Measurements from ENCODE around the gene HIVEP3.

Gene HIVEP3

DNA sequence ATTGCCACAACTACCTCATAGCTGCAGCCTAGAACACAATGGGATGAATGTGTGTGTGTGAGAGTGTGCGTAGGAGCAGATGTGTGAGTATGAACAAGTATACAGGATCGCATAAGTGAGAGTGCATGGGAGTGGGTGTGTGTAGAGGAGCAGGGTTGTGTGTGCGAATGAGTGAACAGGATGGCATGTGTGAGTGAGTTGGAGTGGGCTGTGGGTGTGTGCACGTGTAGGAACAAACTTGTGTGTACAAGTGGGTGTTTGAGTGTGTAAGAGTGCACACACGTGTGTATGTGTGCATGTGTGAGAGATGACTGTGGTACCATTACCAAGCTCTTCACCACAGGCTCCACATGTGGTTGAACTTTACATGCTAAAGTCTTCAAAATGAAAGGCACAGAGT lies 258.8 kb downstream of the HIVEP3 start:
- in situ Hi-C loops (cut with MboI; ENCODE audit: low sequenced_read_pairs), result no loop called here

DNA sequence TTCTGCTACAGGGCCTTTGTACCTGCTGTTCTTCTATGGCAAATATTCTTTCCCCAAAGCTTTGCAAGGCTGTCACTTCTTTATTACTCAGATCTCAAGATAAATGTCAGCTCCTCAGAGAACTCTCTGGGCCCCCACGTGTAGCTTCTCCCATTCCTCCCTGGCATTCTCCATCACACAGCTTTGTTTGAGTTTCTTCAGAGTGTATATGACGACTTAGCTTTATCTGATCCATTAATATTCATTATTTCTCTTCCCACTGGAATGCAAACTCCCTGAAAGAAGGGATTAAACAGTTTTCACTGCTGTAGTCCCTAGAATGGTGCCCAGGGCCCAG lies 259.6 kb downstream of the HIVEP3 start:
- in situ Hi-C loops (cut with MboI; ENCODE audit: low sequenced_read_pairs), result no loop called here

DNA sequence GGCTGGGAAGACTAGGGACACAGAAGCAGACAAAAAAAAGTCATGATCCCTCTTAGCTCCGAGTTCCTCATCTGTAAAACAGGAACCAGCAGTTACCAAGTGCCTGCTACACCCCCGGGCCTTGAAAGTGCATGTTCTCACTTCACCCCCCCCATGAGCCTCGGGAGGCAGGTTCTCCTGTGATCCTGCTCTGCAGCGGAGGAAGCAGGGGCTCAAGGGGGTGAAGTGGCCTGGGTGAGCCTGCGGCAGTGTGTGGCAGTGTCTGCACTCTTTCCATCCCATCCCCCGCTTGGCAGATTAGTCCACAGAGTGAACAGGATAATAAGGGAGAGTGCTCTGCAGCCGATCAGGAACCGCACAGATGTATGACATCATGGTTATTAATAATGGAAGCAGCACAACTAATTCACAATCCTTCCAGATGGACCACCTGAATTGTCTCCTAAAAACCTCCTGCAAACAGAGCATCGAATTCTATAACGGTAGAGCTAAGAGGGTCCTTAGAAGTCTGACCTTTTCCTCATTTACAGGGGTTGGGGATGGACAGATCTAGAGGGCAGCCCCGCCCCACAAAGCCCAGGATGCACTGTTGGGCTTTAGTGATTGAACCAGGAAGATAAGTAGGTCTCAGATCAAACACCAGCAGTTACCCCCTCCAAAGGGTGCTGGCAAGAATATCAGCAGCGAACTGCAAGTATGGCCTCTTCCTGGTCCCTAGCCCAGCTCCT lies 260.1 kb downstream of the HIVEP3 start:
- in situ Hi-C loops (cut with MboI; ENCODE audit: low sequenced_read_pairs), result no loop called here

- in situ Hi-C loops (cut with MboI; ENCODE audit: low sequenced_read_pairs), result no loop called here
Measured at GRCh38 chr1:41657679-41658295, 260.9 kb downstream of the HIVEP3 start.

DNA sequence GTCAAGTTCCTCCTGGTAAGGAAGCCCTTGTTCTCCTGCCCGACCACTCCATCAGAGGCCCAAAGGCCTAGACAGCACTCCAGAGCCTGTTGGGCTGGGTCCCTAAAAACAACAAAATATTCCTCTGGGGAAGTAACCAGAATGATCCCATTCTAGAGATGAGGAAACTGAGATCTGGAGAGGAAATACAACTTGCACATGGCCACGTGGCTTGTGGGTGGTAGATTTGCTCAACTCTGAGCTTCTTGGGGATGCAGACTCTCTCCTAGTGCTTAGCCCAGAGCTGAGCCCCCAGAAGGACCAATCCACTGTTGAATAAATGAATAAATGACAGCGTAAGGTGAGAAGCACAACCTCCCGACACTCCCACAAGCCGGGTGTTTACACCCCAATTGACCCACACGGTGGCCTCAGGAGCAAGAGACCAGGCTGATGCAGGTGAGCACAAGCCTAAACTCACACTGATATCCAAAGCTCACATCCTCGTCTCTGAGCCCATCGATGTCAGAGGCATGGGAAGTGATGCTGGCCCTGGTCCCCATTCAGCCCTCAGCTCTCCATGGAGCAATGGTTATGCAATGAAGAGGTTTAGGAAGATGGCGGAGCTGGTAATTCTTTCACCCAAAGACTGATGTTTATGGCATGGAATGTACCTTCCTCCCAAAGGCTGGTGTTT lies 261.8 kb downstream of the HIVEP3 start:
- in situ Hi-C loops (cut with MboI; ENCODE audit: low sequenced_read_pairs), result no loop called here

DNA sequence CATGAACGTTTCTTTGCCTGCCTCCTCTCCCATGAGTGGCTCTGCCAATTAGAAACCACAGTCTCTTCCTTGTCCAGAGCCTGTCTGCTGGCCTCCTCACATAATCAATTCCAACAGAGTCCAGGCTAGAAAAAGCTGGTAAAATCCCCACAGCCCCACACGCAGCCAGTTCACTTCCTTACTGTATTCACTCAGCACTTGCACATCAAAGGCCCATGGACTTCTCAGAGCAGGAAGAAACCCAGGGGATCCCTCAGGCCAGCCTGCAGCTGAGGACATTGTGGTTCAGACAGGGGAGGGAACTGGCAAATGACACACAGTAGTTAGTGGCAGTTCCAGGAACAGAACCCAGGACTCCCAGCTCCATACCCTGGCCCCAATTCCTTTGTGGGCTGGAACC lies 262.7 kb downstream of the HIVEP3 start:
- in situ Hi-C loops (cut with MboI; ENCODE audit: low sequenced_read_pairs), result no loop called here

DNA sequence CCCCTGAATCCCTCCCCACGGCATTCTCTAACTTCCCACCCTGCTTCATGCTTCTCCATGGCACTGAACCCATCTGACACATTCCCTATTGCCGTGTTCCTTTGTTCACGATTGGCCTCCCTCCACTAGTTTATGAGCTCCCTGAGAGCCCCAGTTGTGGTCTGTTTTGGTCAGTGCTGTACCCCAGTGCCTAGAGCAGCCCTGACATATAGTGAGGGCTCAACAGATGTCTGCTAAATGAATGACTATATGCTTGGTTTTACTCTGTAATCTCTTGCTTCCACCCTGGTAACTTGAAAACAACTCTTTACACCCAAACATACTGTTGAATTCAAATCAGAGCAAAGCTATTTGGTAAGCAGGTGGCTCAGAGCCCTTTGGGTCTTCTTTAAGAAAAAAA lies 263.1 kb downstream of the HIVEP3 start:
- in situ Hi-C loops (cut with MboI; ENCODE audit: low sequenced_read_pairs), result no loop called here

GRCh38 chr1:41653574-41653973 lies 265.1 kb downstream of the HIVEP3 start:
- in situ Hi-C loops (cut with MboI; ENCODE audit: low sequenced_read_pairs), result no loop called here

GRCh38 chr1:41652384-41653265 lies 266.1 kb downstream of the HIVEP3 start:
- in situ Hi-C loops (cut with MboI; ENCODE audit: low sequenced_read_pairs), result no loop called here

- in situ Hi-C loops (cut with MboI; ENCODE audit: low sequenced_read_pairs), result no loop called here
Measured at GRCh38 chr1:41650028-41650880, 268.5 kb downstream of the HIVEP3 start.

- in situ Hi-C loops (cut with MboI; ENCODE audit: low sequenced_read_pairs), result no loop called here
Measured at GRCh38 chr1:41649396-41650027, 269.2 kb downstream of the HIVEP3 start.

DNA sequence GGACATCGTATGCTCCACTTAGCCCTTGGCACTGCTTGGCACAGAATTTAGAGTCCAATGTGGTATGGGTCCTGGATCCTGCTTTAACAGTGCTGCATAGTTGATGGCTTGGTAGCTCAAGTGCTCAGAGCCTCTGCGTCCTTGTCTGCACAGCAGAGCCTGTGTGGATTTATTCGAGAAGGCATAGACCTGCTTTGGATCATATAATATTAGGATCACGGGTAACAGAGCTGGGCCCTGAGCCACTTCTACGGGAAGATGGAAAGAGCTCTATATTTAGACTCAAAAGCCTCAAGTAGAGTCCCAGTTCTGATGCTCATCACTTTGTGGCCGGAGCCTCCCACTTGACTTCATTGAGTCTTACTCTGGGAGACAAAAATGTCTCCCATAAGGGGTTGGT lies 269.9 kb downstream of the HIVEP3 start:
- in situ Hi-C loops (cut with MboI; ENCODE audit: low sequenced_read_pairs), result no loop called here

DNA sequence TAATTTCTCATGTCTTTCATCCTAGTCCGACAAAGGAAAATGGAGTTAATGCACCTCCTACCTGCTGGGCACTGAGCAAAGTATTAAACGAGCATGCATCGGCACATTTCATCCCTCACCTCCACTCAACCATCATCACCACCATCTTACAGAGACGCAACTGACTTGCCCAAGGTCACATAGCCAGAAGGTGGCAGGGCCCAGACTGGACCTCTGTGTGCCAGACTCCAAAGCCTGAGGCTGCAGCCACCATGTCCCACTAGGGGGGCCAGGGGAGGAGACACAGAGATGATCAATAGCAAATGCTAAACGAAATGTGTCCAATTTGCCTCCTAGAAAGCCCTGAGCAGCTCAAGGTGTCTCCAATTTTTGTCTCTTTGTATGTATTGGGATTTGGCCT lies 270.5 kb downstream of the HIVEP3 start:
- in situ Hi-C loops (cut with MboI; ENCODE audit: low sequenced_read_pairs), result no loop called here

GRCh38 chr1:41647221-41648135 lies 271.2 kb downstream of the HIVEP3 start:
- in situ Hi-C loops (cut with MboI; ENCODE audit: low sequenced_read_pairs), result no loop called here

DNA sequence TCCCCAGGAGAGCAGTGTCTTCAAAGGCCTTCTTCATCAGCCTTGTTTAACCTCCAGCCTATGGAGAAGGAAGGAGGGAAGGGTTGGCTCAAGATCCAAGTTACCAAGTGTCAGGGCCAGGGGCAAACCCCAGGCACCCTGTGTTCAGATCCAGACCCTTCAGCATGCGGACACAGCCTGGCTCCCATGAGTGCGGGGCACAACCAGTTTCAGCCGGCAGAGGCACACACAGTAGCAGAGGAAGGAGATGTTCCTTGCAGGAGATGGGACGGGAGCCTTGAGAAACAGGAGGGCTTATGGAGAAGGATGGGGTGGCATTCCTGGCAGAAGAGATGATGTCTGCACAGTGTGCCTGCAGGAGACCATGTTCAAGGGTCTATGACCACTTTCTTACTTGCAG lies 272.5 kb downstream of the HIVEP3 start:
- in situ Hi-C loops (cut with MboI; ENCODE audit: low sequenced_read_pairs), result no loop called here

GRCh38 chr1:41645062-41645461 lies 273.7 kb downstream of the HIVEP3 start:
- in situ Hi-C loops (cut with MboI; ENCODE audit: low sequenced_read_pairs), result no loop called here

GRCh38 chr1:41642922-41643821 lies 275.6 kb downstream of the HIVEP3 start:
- in situ Hi-C loops (cut with MboI; ENCODE audit: low sequenced_read_pairs), result no loop called here

GRCh38 chr1:41641941-41642527 lies 276.7 kb downstream of the HIVEP3 start:
- in situ Hi-C loops (cut with MboI; ENCODE audit: low sequenced_read_pairs), result no loop called here

Measured in HL-60/S4 (cell line).